Erythroblast (primary cell): ENCODE measurements around the gene C11orf98.

Experiments used
- GATA1 ChIP-seq: IDR thresholded peaks from 2 replicates; pipeline ENCODE4 v1.6.1; 2011; ENCODE audit warnings: low read depth, mild to moderate bottlenecking, control low read depth, low read length, moderate library complexity
- POLR2A ChIP-seq: IDR thresholded peaks from 2 replicates; pipeline ENCODE4 v1.6.1; 2011; ENCODE audit warnings: mild to moderate bottlenecking, low read length

GRCh38 chr11:62614275-62614674, 50.7 kb downstream of the C11orf98 start:
- TF ChIP-seq POLR2A = no peak
- TF ChIP-seq GATA1 = no peak
